Stimulated activated naive CD8-positive, alpha-beta T cell treated with anti-CD3 and anti-CD28 coated beads, Interleukin-15, amount 100 ng/mL, for 72 hours (primary cell): ENCODE results near the gene CALHM4.

Experiments
- ATAC-seq: fragments of 150-1000 bp; cut with Tn5 transposase; 2 replicates; pipeline ENCODE4 v1.10.0; 2021; ENCODE audit warnings: mild to moderate bottlenecking, moderate library complexity
- DNase-seq, 2 donors: peaks; one replicate each; pipeline ENCODE4 v3.0.0; 2021 to 2022
- H3K27ac Mint-ChIP-seq, 2 donors: one replicate each; pipeline ENCODE4 v1.8.0; 2022; ENCODE audit warnings: mild to moderate bottlenecking in 2 of 2, mixed read lengths in 2 of 2, moderate library complexity in 2 of 2
- H3K27me3 Mint-ChIP-seq: one replicate; pipeline ENCODE4 v1.8.0; 2022; ENCODE audit warnings: mixed read lengths
- H3K4me1 Mint-ChIP-seq: one replicate; pipeline ENCODE4 v1.8.0; 2022; ENCODE audit warnings: mild to moderate bottlenecking, mixed read lengths
- H3K4me3 Mint-ChIP-seq, 2 donors: one replicate each; pipeline ENCODE4 v1.8.0; 2022; ENCODE audit warnings: mild to moderate bottlenecking in 2 of 2, mixed read lengths in 2 of 2, moderate library complexity in 1 of 2
- H3K9me3 Mint-ChIP-seq, 2 donors: one replicate each; pipeline ENCODE4 v1.8.0; 2022; ENCODE audit warnings: mixed read lengths in 2 of 2

Gene CALHM4

GRCh38 chr6:116530436-116530835, 23.1 kb upstream of the CALHM4 start:
- no peaks in the 10 kb centered on the region for H3K4me1 Mint-ChIP-seq
- no peak overlapping the region for H3K4me3 Mint-ChIP-seq
- no peak overlapping the region for H3K27ac Mint-ChIP-seq
- peaks cover 33% of the 10 kb centered on the region for H3K27me3 Mint-ChIP-seq
- H3K9me3 Mint-ChIP-seq = no peaks in the 10 kb centered on the region
- no peak for DNase-seq
- ATAC-seq = no peak

GRCh38 chr6:116531675-116532570, 21.6 kb upstream of the CALHM4 start:
- peaks cover 33% of the 10 kb centered on the region for H3K27me3 Mint-ChIP-seq

GRCh38 chr6:116533233-116533957, 20.2 kb upstream of the CALHM4 start:
- no peak overlapping the region for H3K4me3 Mint-ChIP-seq
- ATAC-seq (no peak), DNase-seq (no peak)
- H3K4me1 Mint-ChIP-seq = no peaks in the 10 kb centered on the region
- H3K27ac Mint-ChIP-seq = no peak overlapping the region
- H3K27me3 Mint-ChIP-seq = peaks cover 33% of the 10 kb centered on the region
- no peaks in the 10 kb centered on the region for H3K9me3 Mint-ChIP-seq

More at GRCh38 chr6:116531675-116532570, 21.6 kb upstream of the CALHM4 start:
- Mint-ChIP-seq H3K27ac (no peak overlapping the region), H3K9me3 (no peaks in the 10 kb centered on the region), H3K4me3 (no peak overlapping the region), H3K4me1 (no peaks in the 10 kb centered on the region)
- peak; percentile 88 for ATAC-seq
- peak; percentile 46 to 54 for DNase-seq

- Mint-ChIP-seq H3K27ac (no peak overlapping the region), H3K27me3 (peaks cover 18% of the 10 kb centered on the region), H3K4me3 (no peak overlapping the region), H3K4me1 (no peaks in the 10 kb centered on the region), H3K9me3 (no peaks in the 10 kb centered on the region)
- DNase-seq (no peak), ATAC-seq (no peak)
Measured at GRCh38 chr6:116535109-116535508, 18.4 kb upstream of the CALHM4 start.

- no peaks in the 10 kb centered on the region for H3K4me1 Mint-ChIP-seq
- ATAC-seq (peak; percentile 57), DNase-seq (peak; percentile 18 to 32)
- no peak overlapping the region for H3K27ac Mint-ChIP-seq
- H3K4me3 Mint-ChIP-seq = no peak overlapping the region
- H3K27me3 Mint-ChIP-seq = peaks cover 20% of the 10 kb centered on the region
- H3K9me3 Mint-ChIP-seq = no peaks in the 10 kb centered on the region
Measured at GRCh38 chr6:116536216-116536621, 17.3 kb upstream of the CALHM4 start.

GRCh38 chr6:116542426-116542825, 11.1 kb upstream of the CALHM4 start:
- H3K27me3 Mint-ChIP-seq = peaks cover 26% of the 10 kb centered on the region
- no peaks in the 10 kb centered on the region for H3K9me3 Mint-ChIP-seq
- ATAC-seq = no peak
- DNase-seq = no peak
- H3K4me3 Mint-ChIP-seq = no peak overlapping the region
- no peak overlapping the region for H3K27ac Mint-ChIP-seq
- H3K4me1 Mint-ChIP-seq = no peaks in the 10 kb centered on the region

GRCh38 chr6:116543149-116543548, 10.4 kb upstream of the CALHM4 start:
- peaks cover 26% of the 10 kb centered on the region for H3K27me3 Mint-ChIP-seq
- DNase-seq = no peak
- ATAC-seq = no peak
- no peaks in the 10 kb centered on the region for H3K9me3 Mint-ChIP-seq
- H3K4me3 Mint-ChIP-seq = no peak overlapping the region
- no peak overlapping the region for H3K27ac Mint-ChIP-seq
- no peaks in the 10 kb centered on the region for H3K4me1 Mint-ChIP-seq

- no peak within 1 kb of the TSS for H3K27ac Mint-ChIP-seq
- no peaks in the 10 kb centered on the region for H3K9me3 Mint-ChIP-seq
Measured at GRCh38 chr6:116545651-116546050, 7.9 kb upstream of the CALHM4 start, which contains the start of gene TRAPPC3L. TSS of gene TRAPPC3L (minus strand) at chr6:116545684. CDS start at chr6:116545514, 170 bp downstream.

GRCh38 chr6:116547358-116547757, 6.2 kb upstream of the CALHM4 start:
- ATAC-seq (no peak), DNase-seq (no peak)
- H3K27me3 Mint-ChIP-seq = peaks cover 20% of the 10 kb centered on the region

More at GRCh38 chr6:116545651-116546050, 7.9 kb upstream of the CALHM4 start, which contains the start of gene TRAPPC3L:
- Mint-ChIP-seq H3K4me1 (no peaks in the 10 kb centered on the region), H3K4me3 (no peak within 1 kb of the TSS), H3K27me3 (peaks cover 23% of the 10 kb centered on the region)
- ATAC-seq (no peak), DNase-seq (no peak)

GRCh38 chr6:116550796-116551195, 2.8 kb upstream of the CALHM4 start:
- Mint-ChIP-seq H3K27ac (no peak overlapping the region), H3K27me3 (peaks cover 18% of the 10 kb centered on the region), H3K4me1 (no peaks in the 10 kb centered on the region), H3K4me3 (no peak overlapping the region), H3K9me3 (no peaks in the 10 kb centered on the region)
- ATAC-seq = no peak
- no peak for DNase-seq

More at GRCh38 chr6:116547358-116547757, 6.2 kb upstream of the CALHM4 start:
- no peaks in the 10 kb centered on the region for H3K9me3 Mint-ChIP-seq
- no peak overlapping the region for H3K4me3 Mint-ChIP-seq
- H3K27ac Mint-ChIP-seq = no peak overlapping the region
- no peaks in the 10 kb centered on the region for H3K4me1 Mint-ChIP-seq

- Mint-ChIP-seq H3K27me3 (peaks cover 12% of the 10 kb centered on the region), H3K27ac (no peak overlapping the region), H3K4me3 (no peak overlapping the region), H3K4me1 (no peaks in the 10 kb centered on the region), H3K9me3 (no peaks in the 10 kb centered on the region)
- DNase-seq = no peak
- no peak for ATAC-seq
Measured at GRCh38 chr6:116556065-116556464, 2.5 kb downstream of the CALHM4 start.

GRCh38 chr6:116556814-116557415, 3.4 kb downstream of the CALHM4 start:
- no peak overlapping the region for H3K27ac Mint-ChIP-seq
- no peaks in the 10 kb centered on the region for H3K4me1 Mint-ChIP-seq
- H3K9me3 Mint-ChIP-seq = no peaks in the 10 kb centered on the region
- peaks cover 10% of the 10 kb centered on the region for H3K27me3 Mint-ChIP-seq
- no peak overlapping the region for H3K4me3 Mint-ChIP-seq
- DNase-seq (no peak), ATAC-seq (no peak)

- Mint-ChIP-seq H3K27ac (no peak overlapping the region), H3K4me1 (no peaks in the 10 kb centered on the region), H3K4me3 (no peak overlapping the region), H3K9me3 (no peaks in the 10 kb centered on the region), H3K27me3 (peaks cover 17% of the 10 kb centered on the region)
- ATAC-seq (no peak), DNase-seq (no peak)
Measured at GRCh38 chr6:116557893-116558292, 4.3 kb downstream of the CALHM4 start.

- H3K4me3 Mint-ChIP-seq = no peak overlapping the region
- no peaks in the 10 kb centered on the region for H3K9me3 Mint-ChIP-seq
- peaks cover 17% of the 10 kb centered on the region for H3K27me3 Mint-ChIP-seq
- H3K27ac Mint-ChIP-seq = no peak overlapping the region
- DNase-seq (no peak), ATAC-seq (no peak)
- H3K4me1 Mint-ChIP-seq = peaks cover 10% of the 10 kb centered on the region
Measured at GRCh38 chr6:116560130-116560529, 6.6 kb downstream of the CALHM4 start.

GRCh38 chr6:116561377-116562018, 7.9 kb downstream of the CALHM4 start:
- ATAC-seq (peak; percentile 61), DNase-seq (peak; percentile 54 to 55)
- H3K4me3 Mint-ChIP-seq = no peak overlapping the region
- H3K4me1 Mint-ChIP-seq = peaks cover 16% of the 10 kb centered on the region
- peaks cover 17% of the 10 kb centered on the region for H3K27me3 Mint-ChIP-seq
- no peaks in the 10 kb centered on the region for H3K9me3 Mint-ChIP-seq
- no peak overlapping the region for H3K27ac Mint-ChIP-seq
